Right atrium auricular region (tissue), 2 donors: ENCODE data around the gene MPP4. TPM values are rescaled to one million over a fixed set of nuclear protein-coding genes. Genes with fewer than 3 reads are reported as not detected.

ENCODE experiments used
- DNase-seq: peaks from one replicate; pipeline ENCODE4 v3.0.0-alpha.2; 2019; ENCODE audit warnings: low spot score
- H3K27ac ChIP-seq, 2 donors: fragments of 200-600 bp; sonication (generic); 1 replicate in 1 of 2; 2 replicates in 1 of 2; pipeline ENCODE4 v1.5.1; 2016 to 2019
- H3K27me3 ChIP-seq, 2 donors: fragments of 200-600 bp; sonication (generic); one replicate each; pipeline versions ENCODE4 v1.5.1 to v1.6.0; 2017 to 2019
- H3K36me3 ChIP-seq: fragments of 200-600 bp; sonication (generic); one replicate; pipeline ENCODE4 v1.5.1; 2016
- H3K4me1 ChIP-seq, 2 donors: fragments of 200-600 bp; sonication (generic); one replicate each; pipeline versions ENCODE4 v1.5.1 to v1.6.0; 2017 to 2019
- H3K4me3 ChIP-seq, 2 donors: fragments of 200-600 bp; sonication (generic); 1 replicate in 1 of 2; 2 replicates in 1 of 2; pipeline ENCODE4 v1.5.1; 2017 to 2019; ENCODE audit warnings: mild to moderate bottlenecking in 1 of 2, moderate library complexity in 1 of 2
- H3K9me3 ChIP-seq, 2 donors: fragments of 200-600 bp; sonication (generic); one replicate each; pipeline ENCODE4 v1.5.1; 2019
- CTCF ChIP-seq, 2 donors: fragments of 200-600 bp; sonication (generic); IDR thresholded peaks; one replicate each; pipeline ENCODE4 v1.5.1; 2019; ENCODE audit warnings: antibody characterized with exemption in 2 of 2
- total RNA-seq, 2 donors: library from RNA; depleted of rRNA; stranded (reverse); fragments of >200 nt; gene quantifications; one replicate each; pipeline ENCODE4 v1.1.0, GENCODE V29; 2016

Gene MPP4
- total RNA-seq, result under 1 TPM in 1 of 2 donors, not detected in 1; 0.35 TPM

- Histone ChIP-seq H3K27me3 (no peaks in the 10 kb centered on the region), H3K4me1 (peaks cover 0 to 23% of the 10 kb centered on the region in 2 donors), H3K27ac (peak within 1 kb of the TSS in 1 of 2 donors; percentile 26), H3K36me3 (peaks cover 33% of the 10 kb centered on the region), H3K4me3 (no peak within 1 kb of the TSS), H3K9me3 (no peaks in the 10 kb centered on the region)
- no peak for TF ChIP-seq CTCF (IDR thresholded peaks at IDR 0.05)
- no peak for DNase-seq
Measured at GRCh38 chr2:201698588-201699226, at the start of gene MPP4. MPP4 (minus strand) TSS chr2:201698644; CDS start chr2:201693954, 4,690 bp downstream.

- H3K9me3 ChIP-seq, result no peaks in the 10 kb centered on the region
- H3K4me1 ChIP-seq, result no peaks in the 10 kb centered on the region
- H3K36me3 ChIP-seq, result peaks cover 85% of the 10 kb centered on the region
- TF ChIP-seq CTCF (IDR thresholded peaks at IDR 0.05), result no peak
- H3K4me3 ChIP-seq, result no peak overlapping the region
- H3K27me3 ChIP-seq, result no peaks in the 10 kb centered on the region
- H3K27ac ChIP-seq, result no peak overlapping the region
- no peak for DNase-seq
Measured at GRCh38 chr2:201746551-201746950, 48.1 kb upstream of the MPP4 start.

- Histone ChIP-seq H3K4me3 (no peak overlapping the region), H3K4me1 (no peaks in the 10 kb centered on the region), H3K27ac (no peak overlapping the region), H3K27me3 (no peaks in the 10 kb centered on the region), H3K9me3 (peaks cover 0 to 9% of the 10 kb centered on the region in 2 donors), H3K36me3 (peaks cover 59% of the 10 kb centered on the region)
- DNase-seq, result no peak
- no peak for TF ChIP-seq CTCF (IDR thresholded peaks at IDR 0.05)
Measured at GRCh38 chr2:201735486-201735885, 37.0 kb upstream of the MPP4 start.

- Histone ChIP-seq H3K27me3 (no peaks in the 10 kb centered on the region), H3K4me1 (no peaks in the 10 kb centered on the region), H3K9me3 (peaks cover 0 to 9% of the 10 kb centered on the region in 2 donors), H3K27ac (no peak overlapping the region), H3K36me3 (peaks cover 60% of the 10 kb centered on the region), H3K4me3 (no peak overlapping the region)
- DNase-seq, result no peak
- no peak for TF ChIP-seq CTCF (IDR thresholded peaks at IDR 0.05)
Measured at GRCh38 chr2:201734111-201734510, 35.7 kb upstream of the MPP4 start.

GRCh38 chr2:201733544-201733943 lies 35.1 kb upstream of the MPP4 start:
- Histone ChIP-seq H3K36me3 (peaks cover 62% of the 10 kb centered on the region), H3K4me1 (no peaks in the 10 kb centered on the region)

More at GRCh38 chr2:201733544-201733943, 35.1 kb upstream of the MPP4 start:
- TF ChIP-seq CTCF (IDR thresholded peaks at IDR 0.05), result no peak
- Histone ChIP-seq H3K27me3 (no peaks in the 10 kb centered on the region), H3K4me3 (no peak overlapping the region), H3K9me3 (peaks cover 0 to 9% of the 10 kb centered on the region in 2 donors), H3K27ac (no peak overlapping the region)
- DNase-seq, result no peak
